Embryonic facial prominence (tissue), 1 donor: ENCODE measurements around the gene VWA8.
"Not testable (repeated sequence)": the region's sequence is repeated elsewhere in the genome, so short reads cannot be mapped to it uniquely, and the experiment has no call there.

ENCODE experiments used
- DNase-seq: peaks from one replicate; pipeline ENCODE4 v3.0.0-alpha.2; 2016; ENCODE audit errors: extremely low spot score

Gene VWA8

DNA sequence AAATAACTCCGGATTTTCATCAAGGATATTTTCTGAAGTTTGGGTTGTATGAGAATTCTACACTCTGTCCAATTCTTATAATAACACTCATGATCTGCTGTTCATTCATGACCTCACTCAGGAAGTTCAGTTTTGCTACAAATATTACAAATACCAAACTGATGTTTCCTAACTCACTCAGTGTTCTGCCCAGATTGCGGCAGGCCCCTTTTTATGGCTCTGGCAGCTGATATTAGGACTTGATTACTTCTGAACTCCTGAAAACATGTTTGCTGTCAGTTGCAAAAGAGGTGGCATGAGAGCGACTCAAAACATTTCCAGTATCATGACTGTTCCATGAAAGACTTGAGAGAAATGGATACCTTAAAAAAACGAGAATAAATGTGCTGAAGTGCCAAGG, 315.6 kb downstream of the VWA8 start:
- no peak for DNase-seq

DNA sequence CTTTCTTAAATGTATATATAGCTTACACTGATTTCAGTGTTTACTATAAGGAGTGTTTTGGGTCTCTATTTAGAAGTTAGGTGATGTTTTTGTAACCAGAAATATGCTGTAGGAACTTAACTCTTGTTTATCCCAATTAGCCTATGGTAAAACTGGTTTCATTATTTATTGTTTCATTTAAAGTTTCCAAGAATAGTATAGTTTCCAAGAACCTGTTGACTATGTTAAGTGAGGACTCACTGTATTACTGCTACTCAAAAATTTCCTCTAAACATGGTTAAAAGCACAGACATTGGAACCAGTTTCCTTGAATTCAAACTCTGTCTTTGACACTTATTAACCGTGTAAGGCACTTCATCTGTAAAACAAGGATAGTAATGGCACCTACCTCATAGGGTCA, 316.2 kb downstream of the VWA8 start:
- DNase-seq = no peak

DNA sequence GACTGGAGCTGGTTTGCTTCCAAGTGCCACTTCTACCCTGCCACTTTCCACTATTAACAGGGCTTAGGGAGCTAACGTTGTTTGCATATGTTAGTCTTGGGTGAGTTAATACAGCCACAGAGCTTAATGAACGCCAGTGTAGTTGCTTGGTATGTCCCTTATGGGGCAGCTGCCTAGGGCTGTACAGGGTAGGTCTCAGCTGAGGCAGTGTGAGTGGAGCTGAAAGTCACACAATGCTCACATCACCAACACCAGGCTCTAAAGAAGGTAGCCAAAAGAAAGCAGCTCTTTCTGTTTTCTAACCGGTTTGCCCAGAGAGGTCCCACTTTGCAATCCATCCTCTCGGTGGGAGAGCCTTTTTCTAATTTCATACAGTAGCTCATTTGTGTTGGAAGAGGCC, 317.4 kb downstream of the VWA8 start:
- DNase-seq = no peak

DNA sequence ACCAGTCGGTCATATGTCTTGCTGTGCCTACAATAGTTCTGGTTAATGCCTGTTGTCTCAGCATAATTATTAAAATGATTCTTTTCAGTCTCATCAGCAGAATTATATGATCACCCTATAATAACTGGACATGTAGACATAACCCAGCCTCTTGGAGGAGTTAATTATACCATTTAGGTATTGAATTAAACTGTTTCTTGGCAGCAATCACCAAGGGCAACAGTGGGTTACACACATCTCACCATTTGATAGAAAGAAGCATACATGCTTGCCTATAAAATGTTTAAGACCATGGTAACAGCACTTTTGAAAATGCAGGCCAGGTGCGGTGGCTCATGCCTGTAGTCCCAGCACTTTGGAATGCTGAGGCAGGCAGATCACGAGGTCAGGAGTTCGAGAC, 318.9 kb downstream of the VWA8 start:
- DNase-seq = no peak

DNA sequence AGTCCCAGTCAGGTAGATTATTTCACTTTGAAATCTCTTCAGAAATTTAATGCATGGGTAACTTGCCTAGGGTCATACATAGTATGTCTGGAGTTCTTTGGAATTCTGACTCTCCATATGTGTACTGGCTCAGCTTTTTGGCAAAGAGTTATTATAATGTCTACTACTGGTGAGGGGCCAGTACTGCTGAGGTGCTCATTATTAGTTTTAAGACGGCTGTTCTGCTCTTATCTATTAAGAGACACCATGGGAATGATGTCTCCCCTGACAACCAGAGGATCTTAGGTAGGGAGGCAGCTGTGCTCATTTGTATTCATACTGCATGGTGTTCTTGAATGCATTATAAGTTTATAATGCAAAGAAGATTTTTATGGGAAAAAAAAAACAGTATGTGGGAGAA, 319.5 kb downstream of the VWA8 start:
- DNase-seq = no peak

DNA sequence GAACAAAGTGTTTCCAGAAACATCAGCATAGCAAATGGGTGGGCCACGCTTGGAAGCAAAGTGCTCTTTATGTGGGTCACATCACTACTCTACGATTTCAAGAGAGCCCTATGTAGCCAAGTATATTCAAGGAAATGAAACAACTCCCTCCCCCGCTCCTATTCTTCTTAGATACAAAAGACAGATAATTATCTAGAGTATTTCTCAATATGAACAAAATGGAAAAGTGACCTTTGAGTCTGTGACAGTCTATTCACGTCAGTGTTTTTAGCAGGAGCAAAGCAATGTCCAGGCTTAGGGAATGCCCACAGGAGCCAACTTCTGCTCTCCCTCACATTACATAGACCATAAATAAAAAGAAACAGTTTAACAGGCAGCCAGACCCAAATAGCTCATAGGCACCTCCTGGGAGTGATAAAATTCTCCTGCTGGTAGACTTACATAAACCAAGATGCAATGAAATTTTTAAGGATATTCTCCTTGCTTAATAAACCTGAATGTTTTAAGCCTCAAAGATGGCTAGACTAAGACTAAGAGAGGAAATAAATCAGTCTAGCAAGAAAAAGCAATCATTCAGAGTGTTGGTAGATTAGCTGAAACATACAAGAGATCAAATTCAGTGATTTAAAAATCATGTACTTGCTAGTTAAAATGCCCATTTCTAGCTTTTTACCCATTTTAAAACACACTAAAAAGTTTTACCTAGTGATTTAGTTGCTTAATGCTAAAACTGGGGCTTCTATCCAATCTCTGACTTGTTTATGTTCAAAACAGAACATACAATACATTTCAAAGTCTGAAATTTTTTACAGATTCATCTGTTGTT, 320.7 kb downstream of the VWA8 start:
- no peak for DNase-seq

DNA sequence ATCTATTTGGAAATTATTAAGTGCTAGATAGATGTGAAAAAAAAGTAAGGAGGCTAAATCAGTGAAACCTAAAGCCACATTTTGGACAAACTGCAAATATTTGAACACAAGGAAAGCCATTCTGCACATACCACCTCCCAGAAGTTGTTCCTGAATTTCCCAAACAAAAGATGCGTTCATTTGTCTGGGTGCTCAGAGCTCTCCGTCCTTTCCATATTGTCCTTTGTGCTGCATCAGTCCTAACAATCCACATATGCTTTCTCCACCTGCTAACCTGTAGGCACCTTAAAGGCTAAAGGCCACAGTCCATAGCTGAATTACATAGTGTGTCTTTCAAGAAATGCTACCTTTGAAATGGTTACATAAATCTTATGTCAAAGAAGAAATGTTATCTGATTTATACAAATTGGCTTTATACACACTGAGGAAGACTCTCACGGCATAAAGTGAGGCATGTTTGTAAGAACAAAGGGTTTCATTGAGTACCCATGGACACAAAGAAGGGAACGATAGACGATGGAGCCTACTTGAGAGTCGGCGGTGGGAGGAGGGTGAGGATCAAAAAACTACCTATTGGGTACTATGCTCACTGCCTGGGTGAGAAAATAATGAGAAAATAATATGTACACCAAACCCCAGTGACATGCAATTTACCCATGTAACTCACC, 321.5 kb downstream of the VWA8 start:
- no peak for DNase-seq

DNA sequence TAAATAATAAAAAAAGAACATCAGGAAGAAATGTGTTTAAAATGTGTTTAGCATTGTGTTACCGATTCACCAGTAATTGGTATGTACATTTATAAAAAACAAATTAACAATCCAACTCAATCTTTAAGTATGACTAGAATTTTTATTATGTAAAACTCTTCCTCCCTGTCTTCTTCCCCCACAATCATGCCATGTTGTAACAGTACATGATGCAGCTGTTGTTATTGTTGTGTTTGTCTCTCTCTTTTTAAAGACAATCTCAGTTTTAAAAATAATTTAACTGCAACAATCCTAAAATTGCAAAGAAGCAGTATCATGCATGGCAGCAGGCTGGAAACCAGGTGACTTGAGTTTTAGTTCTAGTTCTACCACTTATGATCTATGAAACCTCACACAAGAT, 323.3 kb downstream of the VWA8 start:
- no peak for DNase-seq

DNA sequence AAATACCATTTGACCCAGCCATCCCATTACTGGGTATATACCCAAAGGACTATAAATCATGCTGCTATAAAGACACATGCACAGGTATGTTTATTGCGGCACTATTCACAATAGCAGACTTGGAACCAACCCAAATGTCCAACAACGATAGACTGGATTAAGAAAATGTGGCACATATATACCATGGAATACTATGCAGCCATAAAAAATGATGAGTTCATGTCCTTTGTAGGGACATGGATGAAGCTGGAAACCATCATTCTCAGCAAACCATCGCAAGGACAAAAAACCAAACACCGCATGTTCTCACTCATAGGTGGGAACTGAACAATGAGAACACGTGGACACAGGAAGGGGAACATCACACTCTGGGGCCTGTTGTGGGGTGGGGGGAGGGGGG, 323.9 kb downstream of the VWA8 start:
- DNase-seq = not testable (repeated sequence)

DNA sequence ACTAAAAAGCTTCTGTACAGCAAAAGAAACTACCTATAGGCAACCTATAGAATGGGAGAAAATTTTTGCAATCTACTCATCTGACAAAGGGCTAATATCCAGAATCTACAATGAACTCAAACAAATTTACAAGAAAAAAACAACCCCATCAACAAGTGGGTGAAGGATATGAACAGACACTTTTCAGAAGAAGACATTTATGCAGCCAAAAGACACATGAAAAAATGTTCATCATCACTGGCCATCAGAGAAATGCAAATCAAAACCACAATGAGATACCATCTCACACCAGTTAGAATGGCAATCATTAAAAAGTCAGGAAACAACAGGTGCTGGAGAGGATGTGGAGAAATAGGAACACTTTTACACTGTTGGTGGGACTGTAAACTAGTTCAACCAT, 324.3 kb downstream of the VWA8 start:
- not testable (repeated sequence) for DNase-seq

DNA sequence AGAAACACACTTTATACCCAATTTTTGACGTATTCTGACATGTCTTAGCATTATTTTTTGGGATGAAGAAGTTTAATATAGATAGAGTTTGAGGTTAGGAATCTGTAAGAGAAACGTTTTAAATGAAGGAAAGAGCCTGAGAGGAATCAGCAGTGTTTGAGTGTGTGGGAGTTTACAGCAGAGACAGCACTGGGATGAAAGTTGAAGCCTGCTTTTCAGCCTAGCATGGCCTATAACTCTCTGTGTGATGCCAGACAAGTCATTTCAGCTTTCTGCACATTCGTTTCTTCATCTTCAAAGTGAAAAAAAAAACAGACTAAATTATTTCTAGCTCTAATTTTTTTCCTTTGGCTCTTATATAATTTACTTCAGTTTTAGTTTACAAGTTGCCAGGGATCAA, 326.5 kb downstream of the VWA8 start:
- DNase-seq = no peak

DNA sequence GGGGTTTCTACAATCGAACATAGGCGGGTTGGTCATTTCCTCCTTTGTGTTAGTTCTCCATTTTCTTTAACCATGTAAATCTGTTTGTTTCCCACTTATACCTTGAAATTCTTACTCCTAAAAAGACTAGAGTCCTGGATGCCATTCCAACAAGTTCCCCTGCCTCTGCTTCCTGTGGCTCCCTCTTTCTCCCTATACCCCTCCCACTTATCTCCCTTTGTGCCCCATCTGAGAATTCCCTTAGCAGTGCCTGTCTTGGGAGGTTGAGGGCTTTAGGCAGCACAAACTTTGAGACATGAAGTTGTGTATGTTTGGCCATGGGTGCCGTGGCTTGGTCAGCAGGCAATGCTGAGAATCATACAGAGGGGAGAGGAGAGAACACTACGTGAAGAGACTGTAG, 327.1 kb downstream of the VWA8 start:
- no peak for DNase-seq

DNA sequence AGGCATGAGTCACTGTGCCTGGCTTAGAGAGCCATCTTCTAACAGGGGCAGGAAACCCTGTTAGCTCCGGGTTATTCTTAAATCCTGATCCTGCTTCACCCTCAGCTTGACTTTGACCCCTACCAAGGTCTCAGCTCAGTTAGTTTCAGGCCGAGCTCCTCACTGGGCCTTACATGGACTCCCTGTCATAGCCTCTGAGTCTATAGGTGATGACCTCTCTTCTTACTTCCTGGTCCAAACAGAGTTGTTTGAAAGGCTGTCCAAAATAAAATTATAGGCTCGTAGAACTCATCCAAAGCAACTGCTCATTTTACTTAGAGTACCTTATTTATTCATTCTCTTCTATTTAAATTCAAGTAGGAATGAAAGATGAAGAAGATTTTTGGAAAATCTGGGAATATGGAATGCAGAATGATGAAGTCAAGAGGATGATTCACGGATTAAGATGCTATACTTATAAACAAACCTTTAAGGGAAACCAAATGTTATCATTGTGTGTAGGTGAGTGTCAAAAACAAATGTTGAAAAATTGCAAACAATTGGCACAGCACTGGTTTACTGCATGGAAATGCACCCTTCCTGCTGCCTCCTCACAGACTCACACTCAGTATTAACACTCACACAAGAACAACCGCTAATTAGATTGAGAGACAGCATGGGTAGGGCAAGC, 329.5 kb downstream of the VWA8 start:
- no peak for DNase-seq

DNA sequence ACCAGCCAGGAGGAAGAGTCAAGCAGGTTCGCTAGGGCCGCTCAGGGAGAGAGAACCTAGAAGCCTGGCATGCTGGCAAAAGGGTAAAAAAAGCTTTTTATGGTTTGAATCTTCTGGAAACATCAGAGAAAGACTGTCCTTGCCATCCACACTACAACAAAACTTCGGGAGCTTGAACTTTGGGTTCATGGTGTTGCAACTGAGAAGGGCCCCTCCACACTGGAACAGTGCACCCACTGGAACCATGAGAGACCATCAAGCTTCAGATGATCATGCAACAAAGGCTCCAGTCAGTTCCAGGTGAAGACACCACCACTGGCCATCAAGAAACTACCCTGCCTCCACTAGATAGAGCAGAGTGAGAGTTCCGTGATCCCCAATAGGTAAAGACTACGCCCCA, 333.5 kb downstream of the VWA8 start:
- no peak for DNase-seq

DNA sequence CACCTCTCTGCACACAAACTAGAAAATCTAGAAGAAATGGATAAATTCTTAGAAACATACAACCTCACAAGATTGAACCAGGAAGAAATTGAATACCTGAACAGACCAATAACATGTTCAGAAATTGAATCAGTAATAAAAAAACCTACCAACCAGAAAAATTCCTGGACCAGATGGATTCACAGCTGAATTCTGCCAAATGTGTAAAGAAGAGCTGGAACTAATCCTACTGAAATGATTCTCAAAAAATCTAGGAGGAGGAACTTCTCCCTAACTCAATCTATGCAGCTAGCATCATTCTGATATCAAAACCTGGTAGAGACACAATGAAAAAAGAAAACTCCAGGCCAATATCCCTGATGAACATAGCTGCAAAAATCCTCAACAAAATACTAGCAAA, 336.9 kb downstream of the VWA8 start:
- no peak for DNase-seq

DNA sequence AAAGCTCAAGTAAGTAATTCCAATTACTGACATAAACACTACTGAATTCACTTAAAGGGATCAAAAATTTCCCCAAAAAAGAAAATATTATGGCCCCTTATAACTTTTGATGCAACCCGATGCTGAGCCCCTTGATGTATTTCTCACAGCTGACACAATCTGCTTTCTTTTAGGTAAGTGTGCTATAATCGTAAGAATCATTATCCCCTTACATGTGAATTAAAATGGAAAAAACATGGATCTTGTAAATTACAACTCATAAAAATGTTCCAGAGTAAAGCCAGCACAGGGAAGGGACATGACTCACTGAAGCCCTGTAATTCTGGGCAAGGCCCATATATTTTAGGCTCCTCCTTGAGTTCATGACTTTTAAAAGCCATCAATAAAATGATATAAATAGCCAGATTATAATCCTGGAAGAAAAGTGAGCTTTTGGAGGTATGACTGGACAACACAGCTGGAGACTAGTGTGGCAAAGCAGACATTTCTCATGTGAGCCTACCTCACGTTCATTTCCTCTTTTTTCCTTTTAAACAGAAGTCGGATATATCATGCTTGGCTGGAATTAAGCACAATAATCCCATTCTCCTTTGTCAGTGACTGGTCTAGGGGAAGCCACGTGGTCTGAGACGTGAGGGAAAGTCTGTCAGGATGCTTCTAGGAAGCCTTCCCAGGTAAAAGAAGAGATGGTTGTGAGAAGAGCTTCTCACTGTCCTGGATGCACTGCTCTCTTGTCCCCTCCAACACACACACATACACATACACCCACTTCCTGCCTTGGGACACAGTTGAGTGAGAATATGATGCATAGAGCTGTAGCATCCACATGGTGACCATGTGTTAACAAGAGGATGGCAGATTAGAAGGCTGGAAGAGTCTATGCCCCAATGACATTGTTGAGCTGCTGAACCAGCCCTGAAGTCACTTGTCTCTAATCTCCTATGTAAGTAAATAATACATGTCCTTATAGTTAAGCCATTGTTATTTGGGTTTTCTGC, 338.2 kb downstream of the VWA8 start:
- no peak for DNase-seq

DNA sequence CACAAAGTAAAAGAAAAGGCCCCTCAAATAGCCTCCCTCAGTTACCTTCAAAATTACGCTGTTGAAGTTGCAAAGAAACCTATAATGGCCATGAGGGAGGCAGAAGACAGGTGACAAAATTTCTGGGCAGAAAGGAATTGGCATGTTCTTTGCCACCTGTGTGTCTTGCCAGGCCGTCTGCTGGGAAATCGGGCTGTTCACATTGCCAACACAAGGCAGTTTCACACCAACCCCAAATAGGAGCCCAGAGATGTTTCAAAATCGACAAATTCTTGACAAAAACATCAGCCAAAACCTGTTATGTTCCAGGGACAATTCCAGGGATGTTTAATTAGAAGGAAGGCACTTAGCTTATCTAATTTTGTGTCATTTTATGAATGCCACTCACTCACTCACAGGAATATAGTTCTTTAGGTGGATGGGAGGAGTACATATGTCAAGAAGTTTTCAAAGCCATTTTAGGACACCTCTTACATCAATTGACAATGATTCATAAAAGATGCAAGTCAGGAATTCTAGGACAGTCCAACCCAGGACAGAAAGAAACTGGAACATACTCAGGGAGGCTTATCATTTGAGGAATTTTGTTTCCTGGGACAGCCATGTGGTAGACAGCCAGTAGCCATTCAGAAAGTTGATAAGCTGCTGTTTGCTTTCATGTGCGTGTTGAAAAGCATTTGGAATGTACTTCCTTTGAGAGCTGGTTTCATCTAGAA, 339.0 kb downstream of the VWA8 start:
- no peak for DNase-seq

DNA sequence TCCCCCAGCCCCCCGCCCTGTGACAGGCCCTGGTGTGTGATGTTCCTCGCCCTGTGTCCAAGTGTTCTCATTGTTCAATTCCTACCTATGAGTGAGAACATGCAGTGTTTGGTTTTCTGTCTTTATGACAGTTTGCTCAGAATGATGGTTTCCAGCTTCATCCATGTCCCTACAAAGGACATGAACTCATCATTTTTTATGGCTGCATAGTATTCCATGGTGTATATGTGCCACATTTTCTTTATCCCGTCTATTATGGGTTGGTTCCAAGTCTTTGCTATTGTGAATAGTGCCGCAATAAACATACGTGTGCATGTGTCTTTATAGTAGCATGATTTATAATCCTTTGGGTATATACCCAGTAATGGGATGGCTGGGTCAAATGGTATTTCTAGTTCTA, 343.3 kb downstream of the VWA8 start:
- DNase-seq = not testable (repeated sequence)

DNA sequence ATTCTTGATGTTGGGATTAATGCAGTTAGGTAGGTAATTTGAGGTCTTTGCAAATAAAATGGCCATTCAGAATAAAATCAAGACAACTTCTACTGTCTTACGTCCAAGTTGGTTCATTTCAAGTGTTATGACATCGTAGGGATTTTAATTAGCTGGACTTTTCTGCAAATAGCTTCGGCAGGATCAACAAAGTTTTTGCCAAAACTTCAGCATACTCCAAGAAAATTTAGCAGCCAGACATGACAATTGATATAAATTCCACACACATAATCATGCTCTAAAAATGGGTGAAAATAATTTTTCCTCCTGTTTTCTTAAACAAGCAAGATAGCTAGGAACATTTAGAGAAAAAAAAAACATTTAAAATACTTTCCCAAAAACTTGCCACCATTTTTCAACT, 344.8 kb downstream of the VWA8 start:
- no peak for DNase-seq

DNA sequence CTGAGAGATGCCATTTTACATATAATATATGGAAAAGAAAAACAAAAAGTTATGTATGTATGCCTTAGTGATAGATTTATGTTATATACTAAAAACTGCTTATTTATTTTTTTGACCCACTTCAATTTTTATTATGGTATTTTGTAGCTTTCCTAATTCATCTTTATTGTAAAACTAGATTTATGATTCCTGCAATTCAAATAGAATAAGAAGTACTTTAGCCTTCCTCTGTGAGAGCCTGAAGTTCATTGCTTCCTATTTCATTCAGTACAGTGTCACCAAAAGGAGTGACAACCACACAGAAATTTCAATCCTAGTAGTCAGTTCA, 345.4 kb downstream of the VWA8 start:
- no peak for DNase-seq
